NOMO-1 (cell line): ENCODE measurements around the gene HOTAIR.

Experiments
- DNase-seq, 2 experiments: peaks; one replicate each; lab custom pipeline; 2025; ENCODE audit not compliant: unreplicated experiment in 2 of 2; lab: John Stamatoyannopoulos, UW

Gene HOTAIR

DNA sequence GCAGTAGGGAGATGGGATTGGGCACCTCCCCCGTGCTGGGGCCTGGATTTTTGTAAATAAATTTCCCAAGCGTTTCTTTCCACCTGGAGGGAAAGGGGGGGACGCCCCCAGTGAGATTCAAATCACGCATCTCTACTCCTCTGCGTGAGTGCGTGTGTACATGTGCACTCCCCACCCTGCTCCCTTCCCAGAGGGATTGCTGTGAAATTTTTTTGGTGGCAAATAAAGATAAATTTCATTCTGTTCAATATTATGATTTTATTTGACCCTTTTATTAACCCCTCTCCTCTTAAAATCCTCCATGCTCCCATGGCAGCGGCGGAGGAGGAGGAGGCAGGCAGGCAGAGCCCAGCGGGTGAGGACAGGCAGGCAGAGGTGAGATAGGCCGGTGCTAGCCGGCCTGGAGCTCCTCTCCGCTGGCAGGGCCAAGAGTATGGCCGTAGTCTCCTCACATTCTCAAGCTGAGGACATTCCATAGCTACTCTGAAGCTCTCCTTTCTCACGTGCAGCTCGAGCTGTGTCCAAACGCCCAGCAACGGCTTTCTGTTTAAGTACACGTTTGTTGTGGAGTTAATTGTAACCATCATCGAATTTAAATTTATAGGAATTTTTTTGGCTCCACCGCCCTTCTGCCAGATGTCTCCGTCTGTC lies 1.5 kb upstream of the HOTAIR start:
- no peak for DNase-seq

DNA sequence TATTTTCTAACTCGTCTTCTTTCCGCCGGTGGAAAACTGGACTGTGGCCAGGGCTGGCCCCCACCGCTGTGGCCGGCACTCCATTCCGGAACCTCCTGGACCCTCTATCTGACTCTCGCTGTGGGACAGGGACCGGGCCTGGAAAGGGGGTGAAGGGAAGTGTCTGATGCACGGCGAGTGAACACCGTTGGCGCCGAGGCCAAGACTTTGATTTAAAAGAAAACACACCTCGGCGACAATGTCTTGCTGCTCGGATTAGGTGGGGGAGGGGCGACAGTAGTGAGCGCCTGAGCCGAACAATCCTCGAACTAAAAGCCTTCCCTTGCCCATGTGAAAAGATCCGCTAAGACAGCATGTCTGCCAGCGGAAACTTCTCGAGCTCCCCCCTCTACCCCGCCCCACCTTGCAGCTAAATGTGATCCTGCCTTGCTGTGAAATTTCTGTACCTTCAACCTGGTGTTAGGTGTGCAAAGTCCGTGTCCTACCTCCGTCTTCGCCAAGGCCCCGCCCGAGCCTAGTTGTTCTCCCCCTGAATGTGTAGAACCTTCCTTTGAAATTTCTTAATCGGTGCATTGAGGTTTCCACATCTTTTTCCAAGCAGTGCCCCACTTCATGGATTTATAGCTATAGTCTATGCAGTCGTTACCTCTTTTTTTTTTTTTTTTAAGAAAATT lies 862 bp upstream of the HOTAIR start:
- DNase-seq = no peak

DNA sequence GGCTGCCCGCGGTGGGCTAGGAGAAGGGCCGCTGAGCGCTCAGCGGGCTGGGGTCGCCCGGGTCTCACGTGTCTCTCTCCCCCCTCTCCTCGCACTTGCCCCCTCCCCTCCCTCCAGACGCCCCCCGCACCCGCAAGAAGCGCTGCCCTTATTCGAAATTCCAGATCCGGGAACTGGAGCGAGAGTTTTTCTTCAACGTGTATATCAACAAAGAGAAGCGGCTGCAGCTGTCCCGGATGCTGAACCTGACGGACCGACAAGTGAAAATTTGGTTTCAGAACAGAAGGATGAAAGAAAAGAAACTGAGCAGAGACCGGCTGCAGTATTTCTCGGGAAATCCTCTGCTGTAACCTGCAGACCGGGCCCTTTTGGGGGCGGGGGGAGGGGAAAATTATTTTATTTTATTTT lies 314 bp upstream of the HOTAIR start:
- no peak for DNase-seq

DNA sequence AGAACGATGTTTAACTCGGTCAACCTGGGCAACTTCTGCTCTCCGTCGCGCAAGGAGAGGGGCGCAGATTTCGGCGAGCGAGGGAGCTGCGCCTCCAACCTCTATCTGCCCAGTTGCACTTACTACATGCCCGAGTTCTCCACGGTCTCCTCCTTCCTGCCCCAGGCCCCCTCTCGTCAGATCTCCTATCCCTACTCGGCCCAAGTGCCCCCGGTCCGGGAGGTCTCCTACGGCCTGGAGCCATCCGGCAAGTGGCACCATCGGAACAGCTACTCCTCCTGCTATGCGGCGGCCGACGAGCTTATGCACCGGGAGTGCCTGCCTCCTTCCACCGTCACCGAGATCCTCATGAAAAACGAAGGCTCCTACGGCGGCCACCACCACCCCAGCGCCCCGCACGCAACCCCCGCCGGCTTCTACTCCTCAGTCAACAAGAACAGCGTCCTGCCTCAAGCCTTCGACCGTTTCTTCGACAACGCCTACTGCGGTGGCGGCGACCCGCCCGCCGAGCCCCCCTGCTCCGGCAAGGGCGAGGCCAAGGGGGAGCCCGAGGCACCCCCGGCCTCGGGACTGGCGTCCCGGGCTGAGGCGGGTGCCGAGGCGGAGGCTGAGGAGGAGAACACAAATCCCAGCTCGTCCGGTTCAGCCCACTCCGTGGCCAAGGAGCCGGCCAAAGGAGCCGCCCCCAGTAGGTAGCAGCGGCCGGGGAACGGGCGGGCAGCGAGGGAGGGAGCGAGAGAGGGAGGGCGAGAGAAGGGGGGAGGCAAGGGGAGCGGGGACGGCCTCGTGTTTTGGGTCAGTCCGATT lies 1.3 kb downstream of the HOTAIR start:
- DNase-seq = no peak

DNA sequence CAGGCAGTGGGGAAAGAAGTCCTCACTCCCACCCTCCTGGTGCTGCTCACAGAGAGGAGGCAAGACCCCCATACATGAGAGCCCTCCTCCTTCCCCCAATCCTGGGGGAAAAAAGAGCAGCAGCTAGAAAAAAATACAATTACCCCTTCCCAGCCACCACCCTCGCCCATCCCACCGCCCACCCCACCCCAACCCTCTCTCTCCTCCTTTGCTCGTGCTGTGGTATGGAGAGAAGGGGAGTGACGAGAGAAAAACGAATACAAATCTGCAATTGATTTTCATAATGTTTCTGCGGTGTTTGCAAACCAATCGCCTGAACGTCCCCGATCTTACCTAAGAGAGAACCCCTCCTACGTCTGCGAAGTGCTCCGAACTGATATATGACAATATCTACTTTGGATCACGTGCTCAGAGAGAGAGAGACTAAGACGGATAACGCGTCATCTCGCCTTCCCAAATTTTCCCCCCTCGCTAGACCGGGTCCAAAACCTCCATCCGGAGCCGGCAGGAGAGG lies 2.0 kb downstream of the HOTAIR start, which contains the start of gene HOXC11:
Gene HOXC11, plus strand, starts transcription at position 405 of the 514 bp plus-strand sequence. CDS start 116 bp downstream, outside the sequence.
- no peak for DNase-seq

DNA sequence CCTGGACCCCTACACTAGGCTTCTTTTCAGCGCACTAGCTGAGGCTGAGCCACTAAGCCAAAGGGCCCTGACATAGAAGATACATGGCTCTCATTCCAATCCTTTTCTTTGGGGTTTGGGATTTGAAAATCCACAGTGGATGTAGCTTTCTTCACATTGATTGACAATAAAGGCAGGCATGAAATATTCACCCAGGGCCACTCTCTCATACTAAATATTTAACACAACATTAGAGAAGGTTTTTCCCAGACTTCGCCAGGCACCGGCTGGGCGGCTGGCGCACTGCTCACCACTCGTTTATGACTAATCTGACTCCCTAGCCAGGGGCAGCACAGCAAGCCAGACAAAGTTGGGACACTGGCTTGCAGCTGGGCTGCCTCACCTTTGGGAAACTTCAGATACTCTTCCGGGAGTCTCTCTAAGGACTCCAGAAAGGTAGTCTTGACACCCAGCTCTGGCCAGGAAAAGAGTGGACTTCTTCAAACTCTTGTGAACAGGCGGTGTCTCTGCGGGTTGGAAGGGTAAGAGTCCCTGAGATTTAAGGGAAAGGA lies 2.5 kb downstream of the HOTAIR start:
- DNase-seq = no peak

DNA sequence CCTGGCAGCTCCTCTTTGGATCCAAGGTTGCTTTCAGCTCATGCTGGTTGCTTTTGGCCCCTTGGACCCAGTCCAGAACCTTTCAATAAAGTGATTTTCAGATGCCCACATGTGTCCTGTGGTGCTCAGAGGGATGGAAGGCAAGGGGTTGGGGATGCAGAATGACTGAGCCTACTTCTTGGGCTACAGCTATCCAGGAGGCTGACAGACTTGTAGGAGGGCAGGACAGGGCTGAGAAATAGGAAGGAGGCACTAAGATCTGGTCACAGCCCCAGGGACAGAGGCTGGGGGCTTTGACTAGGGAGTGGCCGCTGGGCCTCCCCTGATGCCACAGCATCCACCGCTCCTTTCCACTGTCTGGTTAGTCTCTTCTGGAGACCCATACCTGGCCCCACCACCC lies 3.1 kb downstream of the HOTAIR start:
- no peak for DNase-seq

DNA sequence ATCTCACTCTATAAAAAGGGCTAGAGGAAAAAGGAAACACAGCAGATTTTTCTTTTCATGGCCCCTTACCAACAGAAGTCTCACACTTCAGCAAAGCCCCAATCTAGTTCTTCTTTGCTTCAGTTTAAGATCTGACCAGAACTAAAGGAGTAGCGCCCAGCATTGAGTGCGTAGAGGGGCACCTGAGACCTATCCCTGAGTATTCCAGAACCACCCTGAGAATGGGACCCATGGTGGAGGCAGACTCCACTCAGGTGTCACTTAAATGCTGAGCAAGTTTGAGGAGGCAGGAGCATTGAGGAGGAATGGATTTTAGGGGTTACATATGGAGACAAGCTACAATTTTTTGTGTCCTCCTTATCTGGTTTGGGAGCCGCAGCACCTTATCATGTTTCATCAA lies 3.6 kb downstream of the HOTAIR start:
- DNase-seq = no peak

DNA sequence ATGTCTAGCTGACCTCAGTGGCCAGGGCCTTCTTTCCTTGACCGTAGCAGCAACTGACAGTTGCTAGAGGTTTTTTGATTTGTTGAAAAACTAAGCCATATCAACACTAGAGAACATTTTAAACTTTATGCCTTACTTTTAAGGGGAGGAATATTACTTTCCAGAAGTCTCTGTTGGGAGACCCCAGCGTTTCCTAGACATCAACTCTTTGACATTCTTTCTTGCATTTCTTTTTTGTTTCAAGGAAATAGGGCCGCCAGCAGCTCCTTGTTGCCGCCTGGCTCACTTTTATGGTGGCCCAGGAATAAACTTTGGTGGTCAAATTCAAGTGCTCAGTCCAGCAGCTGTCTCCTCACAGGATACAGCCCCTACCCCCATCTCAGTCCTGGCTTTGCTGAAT lies 4.3 kb downstream of the HOTAIR start:
- no peak for DNase-seq

DNA sequence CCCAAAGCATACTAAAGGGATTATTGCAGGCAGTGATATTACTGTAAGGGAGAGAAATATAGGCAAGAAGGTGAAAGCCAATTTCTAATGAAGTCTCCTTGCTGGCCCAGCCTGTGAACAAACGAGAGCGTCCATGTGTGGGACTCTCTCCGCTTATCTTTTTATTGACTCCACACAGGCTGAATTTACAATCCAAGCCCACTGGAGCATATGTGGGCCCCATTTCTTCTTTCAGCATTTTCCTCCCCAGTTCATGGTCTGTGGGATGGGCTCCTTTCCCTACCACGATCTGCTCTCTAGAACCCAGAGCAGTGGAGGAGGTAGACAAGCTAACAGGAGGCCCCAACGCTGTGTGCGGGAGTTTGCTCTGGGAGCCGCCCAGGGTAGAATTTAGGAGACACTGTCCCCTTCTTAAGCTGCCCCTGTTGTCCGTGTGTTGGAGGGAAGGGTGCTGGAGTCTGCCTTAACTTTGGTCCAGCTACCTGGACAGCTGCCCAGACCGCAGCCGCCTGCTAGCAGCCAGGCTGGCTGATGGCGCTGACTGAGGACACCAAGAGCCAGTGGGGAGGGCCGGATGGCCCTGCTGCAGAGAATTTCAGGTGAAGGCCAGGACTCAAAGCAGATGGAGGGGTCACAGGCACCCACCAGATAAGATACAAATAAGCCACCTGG lies 5.0 kb downstream of the HOTAIR start:
- no peak for DNase-seq

DNA sequence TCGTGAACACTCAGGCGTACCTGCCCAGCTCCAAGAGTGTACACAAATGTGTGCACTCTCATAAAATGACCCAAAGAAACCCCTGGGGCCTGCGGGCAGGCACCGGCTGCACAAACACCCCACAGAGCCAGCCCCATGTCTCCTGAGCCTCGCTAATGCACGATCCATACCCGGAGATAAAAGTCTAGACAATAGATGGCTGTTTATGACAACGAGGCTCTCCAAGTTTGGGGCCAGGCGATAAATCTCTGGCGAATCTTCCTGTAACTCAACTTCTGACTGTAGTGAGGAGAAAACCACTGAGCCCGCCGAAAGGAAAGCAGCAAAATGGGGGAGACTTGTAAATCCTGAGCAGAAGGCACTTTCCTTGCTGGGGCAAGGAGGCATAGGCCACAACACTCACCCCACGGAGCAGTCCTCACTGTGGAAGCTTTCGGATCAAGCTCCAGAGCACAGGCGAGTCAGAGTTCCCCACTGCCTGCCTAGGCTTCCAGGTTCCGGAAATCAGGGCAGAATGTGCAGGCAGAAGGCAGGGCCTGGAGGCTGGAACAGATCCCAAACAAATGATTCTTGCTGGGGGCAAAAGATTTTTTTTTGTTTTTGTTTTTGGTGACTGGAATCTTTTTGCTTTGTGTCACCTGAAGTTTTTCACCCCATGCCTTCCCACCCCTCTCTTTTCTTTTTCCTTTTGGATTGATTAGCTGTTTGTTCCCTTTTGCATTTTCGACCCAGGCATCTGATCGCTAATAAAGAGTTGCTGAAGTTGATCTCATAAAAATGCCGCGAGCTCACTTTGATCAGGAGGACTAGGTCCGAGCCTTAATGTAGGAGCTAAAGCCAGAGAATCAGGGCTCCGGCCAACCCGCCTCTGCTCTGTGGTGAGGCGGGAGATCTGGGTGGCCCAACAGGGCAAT lies 6.3 kb downstream of the HOTAIR start:
- no peak for DNase-seq

DNA sequence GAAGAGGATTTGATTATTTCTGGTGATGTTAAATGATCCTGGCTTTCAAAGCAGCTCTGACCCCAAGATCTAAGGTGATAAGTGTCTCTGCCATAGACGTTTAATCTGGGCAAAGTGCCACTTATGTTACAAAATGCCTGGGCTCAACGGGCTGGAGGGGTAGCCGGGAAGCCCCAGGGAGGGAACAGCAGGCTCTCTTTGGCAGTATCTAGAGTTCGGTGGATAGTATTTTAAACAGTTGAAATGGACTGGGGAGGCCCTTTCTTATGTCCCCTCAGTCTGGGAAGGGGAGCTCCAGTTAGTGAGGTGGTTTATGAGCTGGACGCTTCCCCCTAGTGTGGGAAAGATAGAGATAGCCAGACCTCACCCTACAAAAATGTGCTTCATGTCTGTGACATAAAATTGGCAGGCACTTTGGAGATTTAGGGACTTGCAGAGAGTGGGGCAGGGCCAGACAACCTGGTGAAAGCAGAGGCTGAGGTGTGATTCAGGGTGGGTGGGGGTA lies 7.3 kb downstream of the HOTAIR start:
- no peak for DNase-seq

DNA sequence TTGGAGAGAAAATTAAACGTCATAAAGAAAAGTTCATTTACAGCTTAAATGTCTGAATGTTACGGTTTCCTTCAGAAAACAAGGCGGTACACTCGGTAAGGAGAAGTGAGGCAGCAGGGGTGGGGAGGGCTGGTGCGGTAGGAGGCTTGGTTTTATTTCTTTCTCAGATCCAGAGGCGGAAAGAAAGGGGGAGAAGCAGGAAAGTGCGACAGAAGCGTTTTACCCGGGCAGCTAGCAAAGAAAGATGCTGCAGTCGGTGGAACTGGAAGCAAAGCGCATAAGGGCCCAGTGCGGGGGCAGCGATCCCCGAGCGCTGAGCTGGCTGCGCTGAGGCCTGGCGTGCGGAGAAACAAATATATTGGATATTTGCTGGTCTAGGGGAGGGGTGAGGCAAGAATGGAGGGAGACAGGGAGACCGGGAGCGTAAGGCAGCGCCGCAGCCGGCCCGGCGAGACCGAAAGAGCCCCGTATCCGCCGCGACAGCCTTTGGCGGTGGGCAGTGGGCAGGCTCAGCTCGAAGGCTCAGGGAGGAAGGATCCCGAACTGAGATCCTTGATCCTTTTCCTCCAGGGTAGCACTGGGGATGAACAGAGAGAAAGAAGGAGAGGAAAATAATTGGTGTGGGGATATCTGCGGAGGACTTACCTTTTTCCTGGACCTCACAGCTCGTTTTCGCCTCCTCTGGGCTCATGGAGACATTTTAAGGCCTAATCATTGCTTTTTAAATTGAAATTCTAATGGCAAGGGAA lies 8.2 kb downstream of the HOTAIR start:
- no peak for DNase-seq

DNA sequence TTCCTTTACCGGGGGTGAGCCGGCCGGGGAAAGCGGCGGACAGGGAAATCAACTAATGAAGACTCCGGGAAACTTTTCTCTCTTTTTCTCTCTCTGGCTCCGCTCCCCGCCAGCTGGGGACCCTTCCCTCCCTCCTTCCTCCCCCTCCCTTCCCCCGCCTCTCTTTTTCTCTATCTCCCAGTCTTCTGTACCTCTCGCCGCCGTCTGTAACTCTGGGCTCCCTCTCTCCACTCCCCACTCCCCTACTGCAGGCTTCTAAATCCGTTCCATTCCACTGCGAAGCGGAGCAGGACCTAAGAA lies 8.7 kb downstream of the HOTAIR start:
- no peak for DNase-seq

DNA sequence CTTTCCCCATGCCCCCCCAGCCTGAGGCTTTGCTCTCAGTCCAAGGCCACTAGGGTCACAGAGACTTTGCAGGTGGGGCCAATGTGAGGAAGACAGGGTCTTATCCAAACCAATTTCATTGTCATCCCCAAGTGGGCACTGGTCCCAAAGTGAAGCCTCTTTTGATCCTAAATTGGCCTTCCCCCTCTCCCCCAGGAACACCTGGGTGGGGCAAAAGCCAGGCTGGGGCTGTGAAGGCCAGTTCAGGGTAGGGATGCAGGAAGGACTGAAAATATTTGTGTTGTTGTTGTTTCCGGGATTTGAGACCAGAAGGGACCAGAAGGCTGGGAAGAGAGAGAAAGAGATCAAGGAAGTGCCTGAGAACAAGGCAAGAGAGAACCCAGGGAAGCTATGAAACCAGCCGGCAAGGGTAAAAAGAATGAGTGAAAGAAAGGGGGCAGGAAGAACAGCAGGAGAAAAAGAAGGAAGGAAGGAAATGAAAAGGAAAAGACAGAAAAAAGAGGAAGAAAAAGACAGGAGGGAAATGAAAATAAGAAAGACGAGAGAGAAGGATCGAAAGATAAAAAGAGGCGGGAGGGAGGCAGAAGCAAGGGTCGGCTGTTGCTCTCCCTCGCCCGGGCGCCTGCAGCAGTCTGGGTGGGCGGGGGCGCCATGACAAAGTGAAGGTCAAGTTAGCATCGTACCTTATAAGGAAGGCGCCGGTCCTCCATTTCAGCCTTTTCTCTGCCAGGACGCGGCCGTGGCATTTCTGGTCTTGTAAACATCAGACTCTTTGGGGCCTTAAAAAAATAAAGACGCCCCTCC lies 9.3 kb downstream of the HOTAIR start:
- no peak for DNase-seq

DNA sequence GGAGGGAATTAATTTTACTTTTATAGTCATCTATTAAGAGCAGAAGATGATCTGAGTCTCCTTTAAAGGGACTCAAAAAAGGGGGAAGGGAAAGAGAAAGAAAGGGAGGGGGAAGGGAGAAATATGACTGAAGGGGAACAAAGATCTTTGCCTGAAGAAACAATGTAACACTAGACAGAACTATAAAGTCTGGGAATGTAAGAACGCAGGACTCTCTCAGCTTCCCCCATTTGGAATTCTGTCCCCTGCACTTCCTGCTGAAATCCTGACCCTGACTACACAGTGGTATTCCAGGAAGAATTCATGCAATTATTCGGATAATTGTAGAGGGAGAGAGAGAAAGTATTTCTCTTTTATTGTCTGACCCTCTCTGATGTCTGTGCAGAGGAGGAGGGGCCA lies 10.4 kb downstream of the HOTAIR start:
- DNase-seq = peak in 1 of 2 experiments; percentile 18

DNA sequence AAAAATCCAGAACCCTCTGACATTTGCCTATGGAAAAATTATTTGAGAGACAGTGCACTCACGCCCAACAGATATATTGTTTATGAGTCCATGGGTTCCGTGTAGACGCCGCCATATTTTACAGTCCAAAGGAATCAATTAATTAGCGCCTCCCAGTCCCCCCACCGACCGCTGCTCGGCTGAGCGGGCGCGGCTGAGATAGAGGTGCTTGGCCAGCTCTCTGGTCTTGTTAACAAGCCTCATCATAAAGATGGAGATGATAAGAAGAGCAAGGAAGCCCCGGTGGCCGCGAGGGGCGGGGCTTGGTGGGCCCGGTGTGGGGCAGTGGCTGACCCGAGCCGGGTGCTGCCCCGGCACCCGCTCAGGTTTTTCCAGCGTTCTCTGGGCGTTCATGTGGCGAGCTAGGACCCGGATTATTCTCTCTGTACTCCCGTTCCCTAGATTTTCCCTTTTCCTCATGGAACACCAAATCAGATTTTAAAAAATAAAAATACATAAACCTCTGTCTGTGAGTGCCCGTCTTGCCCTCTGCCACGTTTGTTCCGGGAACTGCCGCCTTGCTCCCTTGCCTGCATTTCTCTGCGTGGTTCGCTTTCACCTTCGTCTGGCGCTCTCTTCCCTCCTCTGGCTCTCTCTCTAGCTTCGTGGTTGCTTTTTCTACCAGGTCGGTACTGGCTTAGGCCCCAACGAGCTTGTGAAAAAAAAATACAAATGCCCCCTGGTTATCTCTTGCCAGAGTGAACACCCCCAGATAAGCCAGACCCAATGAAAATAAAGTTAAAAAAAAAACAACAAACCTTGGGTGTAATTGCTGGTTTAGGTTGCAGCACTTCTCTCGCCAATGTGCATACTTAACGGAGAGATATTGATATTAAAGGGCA lies 11.1 kb downstream of the HOTAIR start:
- no peak for DNase-seq
